Esophagus squamous epithelium (tissue), 4 donors: ENCODE results near the gene TFF3.

Source experiments
- POLR2A ChIP-seq, 4 donors: fragments of 450-650 bp; IDR thresholded peaks; one replicate each; pipeline ENCODE4 v1.6.1; 2017; ENCODE audit warnings: antibody characterized with exemption in 4 of 4, mild to moderate bottlenecking in 4 of 4, moderate library complexity in 3 of 4
- TF ChIP-seq, protein P1 (sequence below), 6 experiments: fragments of 450-650 bp in 4 of 6; fragments of 200-600 bp in 2 of 6; sonication (generic) in 2 of 6; IDR thresholded peaks; one replicate each; pipeline ENCODE4 v1.5.1; 2016 to 2019; ENCODE audit warnings: antibody characterized with exemption in 6 of 6, mild to moderate bottlenecking in 4 of 6, moderate library complexity in 4 of 6

- TF ChIP-seq, protein P1, sequence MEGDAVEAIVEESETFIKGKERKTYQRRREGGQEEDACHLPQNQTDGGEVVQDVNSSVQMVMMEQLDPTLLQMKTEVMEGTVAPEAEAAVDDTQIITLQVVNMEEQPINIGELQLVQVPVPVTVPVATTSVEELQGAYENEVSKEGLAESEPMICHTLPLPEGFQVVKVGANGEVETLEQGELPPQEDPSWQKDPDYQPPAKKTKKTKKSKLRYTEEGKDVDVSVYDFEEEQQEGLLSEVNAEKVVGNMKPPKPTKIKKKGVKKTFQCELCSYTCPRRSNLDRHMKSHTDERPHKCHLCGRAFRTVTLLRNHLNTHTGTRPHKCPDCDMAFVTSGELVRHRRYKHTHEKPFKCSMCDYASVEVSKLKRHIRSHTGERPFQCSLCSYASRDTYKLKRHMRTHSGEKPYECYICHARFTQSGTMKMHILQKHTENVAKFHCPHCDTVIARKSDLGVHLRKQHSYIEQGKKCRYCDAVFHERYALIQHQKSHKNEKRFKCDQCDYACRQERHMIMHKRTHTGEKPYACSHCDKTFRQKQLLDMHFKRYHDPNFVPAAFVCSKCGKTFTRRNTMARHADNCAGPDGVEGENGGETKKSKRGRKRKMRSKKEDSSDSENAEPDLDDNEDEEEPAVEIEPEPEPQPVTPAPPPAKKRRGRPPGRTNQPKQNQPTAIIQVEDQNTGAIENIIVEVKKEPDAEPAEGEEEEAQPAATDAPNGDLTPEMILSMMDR (IDR thresholded peaks at IDR 0.05), result no peak
- TF ChIP-seq POLR2A (IDR thresholded peaks at IDR 0.05), result no peak
These were observed 34.6 kb downstream of the TFF3 start for GRCh38 chr21:42280356-42281180.
